Effector memory CD8-positive, alpha-beta T cell (primary cell): Measurements from ENCODE around the gene PROM1.

Source experiments
- ATAC-seq: fragments of 150-1000 bp; cut with Tn5 transposase; replicated peaks from 2 replicates; pipeline ENCODE4 v1.10.0; 2021; ENCODE audit warnings: mild to moderate bottlenecking, moderate library complexity
- DNase-seq, 3 experiments: peaks; one replicate each; pipeline ENCODE4 v3.0.0; 2021
- H3K27ac Mint-ChIP-seq, 2 donors: one replicate each; pipeline ENCODE4 v1.8.0; 2022; ENCODE audit warnings: mild to moderate bottlenecking in 2 of 2, mixed read lengths in 2 of 2, moderate library complexity in 2 of 2
- H3K27me3 Mint-ChIP-seq, 2 donors: one replicate each; pipeline ENCODE4 v1.8.0; 2022; ENCODE audit warnings: mixed read lengths in 2 of 2
- H3K36me3 Mint-ChIP-seq: one replicate; pipeline ENCODE4 v1.8.0; 2022; ENCODE audit warnings: mild to moderate bottlenecking, moderate library complexity, mixed read lengths; ENCODE audit not compliant: insufficient read depth
- H3K4me1 Mint-ChIP-seq, 2 donors: one replicate each; pipeline ENCODE4 v1.8.0; 2022; ENCODE audit warnings: low read depth in 2 of 2, mixed read lengths in 2 of 2
- H3K4me3 Mint-ChIP-seq, 2 donors: one replicate each; pipeline ENCODE4 v1.8.0; 2022; ENCODE audit warnings: mild to moderate bottlenecking in 2 of 2, mixed read lengths in 2 of 2, moderate library complexity in 2 of 2
- H3K9me3 Mint-ChIP-seq, 2 donors: one replicate each; pipeline ENCODE4 v1.8.0; 2022; ENCODE audit warnings: mixed read lengths in 2 of 2

Gene PROM1

DNA sequence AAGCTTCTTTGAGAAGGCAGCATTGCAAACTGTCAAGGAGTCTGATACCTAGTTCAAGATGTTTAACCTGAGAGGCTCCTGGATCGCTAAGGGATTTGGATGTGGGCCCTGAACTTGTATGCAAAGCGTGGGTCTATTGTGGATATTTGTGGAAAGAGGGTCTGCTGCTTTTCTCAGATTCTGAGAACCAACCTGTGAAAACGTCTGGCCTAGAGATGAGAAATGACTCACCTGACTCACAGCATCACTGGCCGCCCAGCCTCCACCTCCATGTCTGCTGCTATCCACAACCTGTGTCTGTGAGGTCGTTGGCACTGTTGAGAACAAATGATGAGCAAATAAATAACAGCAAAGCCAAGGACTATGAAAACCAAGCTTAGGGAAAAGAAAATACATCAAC lies 33.3 kb upstream of the PROM1 start:
- H3K27me3 Mint-ChIP-seq: peaks cover 30 to 54% of the 10 kb centered on the region in 2 donors
- H3K27ac Mint-ChIP-seq: no peak overlapping the region
- no peak for DNase-seq
- H3K4me3 Mint-ChIP-seq: no peak overlapping the region
- H3K36me3 Mint-ChIP-seq: no peaks in the 10 kb centered on the region
- ATAC-seq: no peak
- H3K9me3 Mint-ChIP-seq: no peaks in the 10 kb centered on the region
- H3K4me1 Mint-ChIP-seq: peaks cover 0 to 4% of the 10 kb centered on the region in 2 donors

- no peaks in the 10 kb centered on the region for H3K36me3 Mint-ChIP-seq
- no peak overlapping the region for H3K27ac Mint-ChIP-seq
- H3K4me1 Mint-ChIP-seq: peaks cover 0 to 4% of the 10 kb centered on the region in 2 donors
- H3K4me3 Mint-ChIP-seq: no peak overlapping the region
- peaks cover 25 to 60% of the 10 kb centered on the region in 2 donors for H3K27me3 Mint-ChIP-seq
- no peaks in the 10 kb centered on the region for H3K9me3 Mint-ChIP-seq
- DNase-seq (no peak), ATAC-seq (no peak)
Measured at GRCh38 chr4:16116493-16116990, 32.7 kb upstream of the PROM1 start.

GRCh38 chr4:16116019-16116418 lies 32.2 kb upstream of the PROM1 start:
- Mint-ChIP-seq H3K9me3 (no peaks in the 10 kb centered on the region), H3K27me3 (peaks cover 25 to 60% of the 10 kb centered on the region in 2 donors), H3K36me3 (no peaks in the 10 kb centered on the region), H3K4me1 (peaks cover 0 to 4% of the 10 kb centered on the region in 2 donors), H3K4me3 (no peak overlapping the region), H3K27ac (no peak overlapping the region)
- DNase-seq (no peak), ATAC-seq (no peak)

- DNase-seq: no peak
- peaks cover 25 to 55% of the 10 kb centered on the region in 2 donors for H3K27me3 Mint-ChIP-seq
- H3K27ac Mint-ChIP-seq: no peak overlapping the region
- no peak for ATAC-seq
- H3K4me3 Mint-ChIP-seq: no peak overlapping the region
- H3K4me1 Mint-ChIP-seq: no peaks in the 10 kb centered on the region
- no peaks in the 10 kb centered on the region for H3K36me3 Mint-ChIP-seq
- H3K9me3 Mint-ChIP-seq: no peaks in the 10 kb centered on the region
Measured at GRCh38 chr4:16114546-16114945, 30.7 kb upstream of the PROM1 start.

DNA sequence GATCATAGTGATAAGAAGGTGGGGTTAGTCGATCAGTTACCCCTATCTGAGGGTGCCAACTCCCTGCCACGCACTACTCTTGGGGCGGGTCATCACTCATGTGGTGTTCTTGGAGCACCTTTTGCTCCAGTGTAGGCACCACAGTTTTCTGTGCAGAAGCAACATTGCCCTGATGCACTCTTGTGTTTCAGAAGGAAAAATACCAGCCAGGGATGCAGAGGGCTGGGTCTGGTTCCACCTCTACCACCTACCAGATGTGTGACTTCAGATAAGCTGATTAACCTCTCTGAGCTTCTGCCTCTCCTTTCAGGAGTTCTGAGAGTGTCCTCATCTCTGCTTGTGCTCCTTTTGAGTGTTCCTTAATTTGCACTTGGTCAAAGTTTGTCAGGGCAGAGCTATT lies 29.9 kb upstream of the PROM1 start:
- peaks cover 28 to 62% of the 10 kb centered on the region in 2 donors for H3K27me3 Mint-ChIP-seq
- H3K9me3 Mint-ChIP-seq: no peaks in the 10 kb centered on the region
- H3K4me3 Mint-ChIP-seq: no peak overlapping the region
- DNase-seq (no peak), ATAC-seq (no peak)
- no peaks in the 10 kb centered on the region for H3K4me1 Mint-ChIP-seq
- H3K36me3 Mint-ChIP-seq: no peaks in the 10 kb centered on the region
- H3K27ac Mint-ChIP-seq: no peak overlapping the region

GRCh38 chr4:16111533-16111932 lies 27.7 kb upstream of the PROM1 start:
- H3K9me3 Mint-ChIP-seq: no peaks in the 10 kb centered on the region
- no peak overlapping the region for H3K27ac Mint-ChIP-seq
- DNase-seq (no peak), ATAC-seq (no peak)
- H3K4me3 Mint-ChIP-seq: no peak overlapping the region
- peaks cover 30 to 54% of the 10 kb centered on the region in 2 donors for H3K27me3 Mint-ChIP-seq
- H3K36me3 Mint-ChIP-seq: no peaks in the 10 kb centered on the region
- H3K4me1 Mint-ChIP-seq: no peaks in the 10 kb centered on the region

DNA sequence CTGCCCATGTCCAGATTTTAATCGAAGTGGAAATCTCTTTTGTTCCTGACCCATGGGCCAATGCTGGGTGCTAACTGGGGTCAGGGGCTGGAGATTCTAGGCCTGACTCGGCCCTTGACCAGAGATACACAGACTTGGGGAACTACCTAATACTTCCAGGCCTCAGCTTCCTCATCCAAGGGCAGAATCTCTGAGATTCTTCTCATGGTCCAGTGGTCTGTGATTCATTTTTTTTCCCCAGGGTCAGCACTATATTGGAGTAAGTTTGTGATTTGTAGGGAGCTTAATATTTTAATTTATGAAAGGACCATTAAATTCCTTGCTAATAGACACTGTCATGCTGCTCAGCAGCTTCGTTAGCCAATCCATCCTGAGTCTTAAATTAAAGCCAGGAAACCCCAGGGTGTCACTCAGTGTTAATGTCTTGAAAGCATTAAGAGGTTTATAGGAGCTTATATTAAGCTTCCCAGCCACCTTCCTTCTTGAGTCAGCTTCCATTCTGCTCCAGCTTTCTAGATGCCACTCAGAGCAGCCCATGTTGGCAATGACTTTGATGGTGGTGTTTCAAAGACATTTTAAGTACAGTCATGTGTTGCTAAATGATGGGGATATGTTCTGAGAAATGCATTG lies 27.0 kb upstream of the PROM1 start:
- H3K9me3 Mint-ChIP-seq: no peaks in the 10 kb centered on the region
- H3K4me1 Mint-ChIP-seq: no peaks in the 10 kb centered on the region

DNA sequence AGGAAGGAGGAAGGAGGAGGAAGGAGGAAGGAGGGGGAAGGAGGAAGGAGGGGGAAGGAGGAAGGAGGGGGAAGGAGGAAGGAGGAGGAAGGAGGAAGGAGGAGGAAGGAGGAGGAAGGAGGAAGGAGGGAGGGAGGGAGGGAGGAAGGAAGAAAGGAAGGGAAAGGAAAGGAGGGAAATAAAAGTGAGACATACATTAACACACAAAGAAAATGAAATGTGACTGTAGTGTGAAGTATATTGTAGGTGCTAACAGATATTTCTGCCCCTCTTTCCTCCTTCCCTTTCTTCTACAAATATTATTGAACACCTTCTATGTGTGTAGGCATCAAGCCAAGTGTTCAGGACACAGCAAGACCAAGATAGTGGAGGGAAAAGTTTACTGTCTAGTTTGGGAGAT lies 26.4 kb upstream of the PROM1 start:
- no peaks in the 10 kb centered on the region for H3K9me3 Mint-ChIP-seq
- H3K4me1 Mint-ChIP-seq: no peaks in the 10 kb centered on the region
- peaks cover 19 to 41% of the 10 kb centered on the region in 2 donors for H3K27me3 Mint-ChIP-seq
- ATAC-seq: no peak
- H3K36me3 Mint-ChIP-seq: no peaks in the 10 kb centered on the region
- no peak overlapping the region for H3K4me3 Mint-ChIP-seq
- no peak for DNase-seq
- no peak overlapping the region for H3K27ac Mint-ChIP-seq

More for the DNA sequence above, 27.0 kb upstream of the PROM1 start:
- H3K27me3 Mint-ChIP-seq: peaks cover 23 to 47% of the 10 kb centered on the region in 2 donors
- ATAC-seq (no peak), DNase-seq (no peak)
- no peak overlapping the region for H3K27ac Mint-ChIP-seq
- H3K4me3 Mint-ChIP-seq: no peak overlapping the region
- H3K36me3 Mint-ChIP-seq: no peaks in the 10 kb centered on the region

DNA sequence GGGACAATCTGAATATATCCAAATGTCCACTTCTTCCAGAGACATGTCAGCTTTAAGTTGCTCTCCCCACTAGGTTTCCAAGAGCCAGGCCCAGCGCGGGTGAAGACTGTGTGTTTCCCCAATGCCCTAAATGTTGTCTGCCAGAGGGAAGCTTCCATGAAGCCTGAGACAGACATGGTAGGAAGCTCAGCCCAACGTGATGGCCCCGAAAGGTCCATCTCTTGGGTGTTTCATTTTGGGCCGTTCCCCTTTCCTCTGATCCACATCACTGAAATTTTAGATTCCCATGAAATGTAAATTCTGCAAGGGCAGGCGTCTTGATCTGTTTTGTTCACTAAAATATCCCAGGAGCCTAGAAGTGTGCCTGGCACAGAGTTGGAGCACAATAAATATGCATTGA lies 25.4 kb upstream of the PROM1 start:
- no peaks in the 10 kb centered on the region for H3K36me3 Mint-ChIP-seq
- H3K4me1 Mint-ChIP-seq: no peaks in the 10 kb centered on the region
- no peak for ATAC-seq

DNA sequence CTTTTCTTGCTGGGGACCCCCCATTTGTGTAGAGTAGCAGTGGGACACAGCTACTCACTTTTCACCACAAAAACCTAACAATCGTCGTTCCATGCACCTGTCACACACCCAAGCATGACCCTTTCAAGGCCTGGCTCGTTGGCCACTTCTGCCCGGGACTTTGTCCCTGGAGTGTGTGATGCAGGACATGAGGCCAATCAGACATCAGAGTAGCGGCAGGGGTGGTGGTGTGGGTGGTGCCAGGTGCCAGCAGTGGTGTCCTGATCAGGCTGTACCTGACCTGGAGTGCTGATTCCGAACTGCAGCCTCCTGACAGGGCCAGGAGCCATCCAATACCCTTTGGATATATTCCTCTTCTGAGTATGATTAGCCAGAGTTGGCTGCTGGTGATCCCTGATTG lies 23.1 kb upstream of the PROM1 start:
- Mint-ChIP-seq H3K4me3 (no peak overlapping the region), H3K27ac (no peak overlapping the region), H3K9me3 (no peaks in the 10 kb centered on the region), H3K36me3 (no peaks in the 10 kb centered on the region), H3K4me1 (no peaks in the 10 kb centered on the region), H3K27me3 (peaks cover 24 to 42% of the 10 kb centered on the region in 2 donors)
- DNase-seq (no peak), ATAC-seq (no peak)

More for the DNA sequence above, 25.4 kb upstream of the PROM1 start:
- no peak for DNase-seq
- Mint-ChIP-seq H3K9me3 (no peaks in the 10 kb centered on the region), H3K27me3 (peaks cover 19 to 35% of the 10 kb centered on the region in 2 donors), H3K27ac (no peak overlapping the region), H3K4me3 (no peak overlapping the region)

GRCh38 chr4:16104520-16104919 lies 20.7 kb upstream of the PROM1 start:
- no peak for DNase-seq
- no peak overlapping the region for H3K4me3 Mint-ChIP-seq
- H3K36me3 Mint-ChIP-seq: no peaks in the 10 kb centered on the region
- H3K27me3 Mint-ChIP-seq: peaks cover 24 to 34% of the 10 kb centered on the region in 2 donors
- no peaks in the 10 kb centered on the region for H3K4me1 Mint-ChIP-seq
- H3K27ac Mint-ChIP-seq: no peak overlapping the region
- H3K9me3 Mint-ChIP-seq: no peaks in the 10 kb centered on the region
- ATAC-seq: no peak

GRCh38 chr4:16102356-16102755 lies 18.5 kb upstream of the PROM1 start:
- Mint-ChIP-seq H3K9me3 (no peaks in the 10 kb centered on the region), H3K36me3 (no peaks in the 10 kb centered on the region), H3K4me3 (no peak overlapping the region), H3K27me3 (peaks cover 27 to 28% of the 10 kb centered on the region in 2 donors), H3K4me1 (no peaks in the 10 kb centered on the region), H3K27ac (no peak overlapping the region)
- no peak for DNase-seq
- no peak for ATAC-seq

DNA sequence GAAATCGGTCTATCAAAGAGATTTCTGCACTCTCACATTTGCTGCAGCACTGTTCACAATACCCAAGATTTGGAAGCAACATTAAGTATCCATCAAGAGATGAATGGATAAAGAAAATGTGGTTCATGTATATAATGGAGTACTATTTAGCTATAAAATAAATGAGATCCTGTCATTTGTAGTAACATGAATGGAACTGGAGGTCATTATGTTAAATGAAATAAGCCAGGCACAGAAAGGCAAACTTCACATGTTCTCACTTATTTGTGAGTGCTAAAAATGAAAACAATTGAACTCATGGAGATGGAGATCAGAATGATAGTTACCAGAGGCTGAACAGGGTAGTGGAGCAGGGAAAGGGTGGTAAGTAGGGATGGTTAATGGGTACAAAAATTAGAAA lies 17.0 kb upstream of the PROM1 start:
- Mint-ChIP-seq H3K4me1 (no peaks in the 10 kb centered on the region), H3K27me3 (peaks cover 31 to 41% of the 10 kb centered on the region in 2 donors), H3K4me3 (no peak overlapping the region), H3K36me3 (no peaks in the 10 kb centered on the region), H3K27ac (no peak overlapping the region), H3K9me3 (no peaks in the 10 kb centered on the region)
- DNase-seq (no peak), ATAC-seq (no peak)

GRCh38 chr4:16092682-16093319 lies 9.0 kb upstream of the PROM1 start:
- H3K27ac Mint-ChIP-seq: no peak overlapping the region
- no peaks in the 10 kb centered on the region for H3K36me3 Mint-ChIP-seq
- no peak overlapping the region for H3K4me3 Mint-ChIP-seq
- no peaks in the 10 kb centered on the region for H3K9me3 Mint-ChIP-seq
- ATAC-seq (no peak), DNase-seq (no peak)
- H3K27me3 Mint-ChIP-seq: peaks cover 64 to 87% of the 10 kb centered on the region in 2 donors
- no peaks in the 10 kb centered on the region for H3K4me1 Mint-ChIP-seq
